Activated naive CD4-positive, alpha-beta T cell treated with anti-CD3 and anti-CD28 coated beads, Interleukin-2, amount 10 ng/mL, durations not matched to agents 7 days and 5 days (primary cell): ENCODE data around the gene UNC13A.

Experiments used
- CTCF ChIA-PET: fragments of 350-600 bp; sonication (Branson Sonifier 250); formaldehyde crosslinking; loops from one replicate; lab custom pipeline; 2021; ENCODE audit warnings: antibody characterized with exemption; lab: Charles Lee
- DNase-seq: peaks from one replicate; pipeline ENCODE4 v3.0.0-alpha.2; 2020
- H3K27ac Mint-ChIP-seq: one replicate; pipeline ENCODE4 v1.8.0; 2021; ENCODE audit warnings: mild to moderate bottlenecking, moderate library complexity, mixed read lengths
- H3K27me3 Mint-ChIP-seq: one replicate; pipeline ENCODE4 v1.8.0; 2021; ENCODE audit warnings: mild to moderate bottlenecking, mixed read lengths
- H3K36me3 Mint-ChIP-seq: one replicate; pipeline ENCODE4 v1.8.0; 2021; ENCODE audit warnings: mixed read lengths
- H3K4me1 Mint-ChIP-seq: one replicate; pipeline ENCODE4 v1.8.0; 2021; ENCODE audit warnings: mixed read lengths
- H3K4me3 Mint-ChIP-seq: one replicate; pipeline ENCODE4 v1.8.0; 2021; ENCODE audit warnings: mild to moderate bottlenecking, moderate library complexity, mixed read lengths
- H3K9me3 Mint-ChIP-seq: one replicate; pipeline ENCODE4 v1.8.0; 2021; ENCODE audit warnings: mixed read lengths

UNC13A gene

DNA sequence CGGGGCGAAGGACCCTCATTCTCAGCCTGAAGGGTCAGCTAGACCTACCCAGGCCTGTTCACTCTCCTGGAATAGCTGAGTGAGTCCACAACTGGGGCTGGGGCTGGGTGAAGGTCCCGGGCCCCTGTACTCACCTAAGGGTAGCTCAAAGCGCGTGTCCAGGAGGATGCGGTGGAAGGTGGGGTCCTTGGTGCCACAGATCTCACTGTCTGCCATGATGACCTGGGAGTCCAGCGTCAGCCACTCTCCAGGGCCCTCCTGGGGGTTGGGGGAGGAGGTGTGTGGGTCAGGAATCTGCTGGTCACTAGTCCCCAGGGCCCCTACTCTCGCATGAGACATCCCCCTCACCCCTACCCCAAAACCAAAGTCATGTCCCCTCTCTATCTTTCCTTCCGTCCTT is 18.7 kb downstream of the UNC13A start:
- CTCF ChIA-PET, result no interaction called here
- Mint-ChIP-seq H3K9me3 (peaks cover 14% of the 10 kb centered on the region), H3K27ac (no peak overlapping the region), H3K36me3 (no peaks in the 10 kb centered on the region), H3K4me3 (no peak overlapping the region), H3K4me1 (no peaks in the 10 kb centered on the region), H3K27me3 (peaks cover 18% of the 10 kb centered on the region)
- no peak for DNase-seq

DNA sequence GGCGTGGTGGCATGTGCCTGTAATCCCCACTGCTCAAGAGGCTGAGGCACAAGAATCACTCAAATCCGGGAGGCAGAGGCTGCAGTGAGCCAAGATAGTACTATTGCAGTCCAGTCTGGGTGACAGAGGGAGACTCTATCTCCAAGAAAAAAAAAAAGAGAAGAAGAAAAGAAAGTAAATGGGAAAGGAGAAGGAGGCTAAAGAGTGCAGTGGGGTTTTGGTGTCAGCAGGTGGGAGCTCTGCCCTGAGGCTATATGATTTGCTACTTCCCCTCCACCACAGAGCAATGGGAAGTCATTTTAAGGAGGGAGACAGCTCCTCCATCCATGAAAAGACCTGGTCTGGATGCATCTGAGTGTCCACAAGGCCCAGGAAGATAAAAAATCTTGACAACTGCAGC is 23.1 kb downstream of the UNC13A start:
- Mint-ChIP-seq H3K4me3 (no peak overlapping the region), H3K27ac (no peak overlapping the region), H3K4me1 (no peaks in the 10 kb centered on the region), H3K27me3 (peaks cover 19% of the 10 kb centered on the region), H3K36me3 (no peaks in the 10 kb centered on the region), H3K9me3 (peaks cover 21% of the 10 kb centered on the region)
- DNase-seq, result no peak
- CTCF ChIA-PET, result no interaction called here

- Mint-ChIP-seq H3K36me3 (no peaks in the 10 kb centered on the region), H3K4me1 (no peaks in the 10 kb centered on the region), H3K4me3 (no peak overlapping the region), H3K27ac (no peak overlapping the region), H3K27me3 (peaks cover 15% of the 10 kb centered on the region), H3K9me3 (peaks cover 11% of the 10 kb centered on the region)
- CTCF ChIA-PET, result no interaction called here
- DNase-seq, result no peak
Observed at GRCh38 chr19:17659996-17660395, 28.2 kb downstream of the UNC13A start.

DNA sequence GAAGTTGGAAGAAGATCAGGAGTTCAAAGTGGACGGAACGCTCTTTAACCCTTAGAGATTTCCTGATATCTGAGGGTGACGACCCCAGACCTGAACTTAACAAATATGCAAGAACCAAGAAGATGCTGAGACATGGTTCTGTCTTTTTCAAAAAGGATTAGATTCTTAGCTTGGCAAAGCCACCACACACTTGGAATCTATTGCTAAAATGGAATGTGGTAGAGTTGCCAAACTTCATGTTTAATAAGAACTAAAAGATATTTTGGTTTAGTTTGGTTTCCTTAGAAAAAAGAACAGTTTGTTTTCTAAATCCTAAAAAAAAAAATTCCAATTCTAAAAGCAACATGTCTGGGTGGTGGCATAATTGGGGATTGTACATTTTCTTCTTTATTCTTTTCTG is 29.5 kb downstream of the UNC13A start:
- H3K36me3 Mint-ChIP-seq, result no peaks in the 10 kb centered on the region
- H3K4me1 Mint-ChIP-seq, result no peaks in the 10 kb centered on the region
- CTCF ChIA-PET, result no interaction called here
- no peaks in the 10 kb centered on the region for H3K9me3 Mint-ChIP-seq
- no peak overlapping the region for H3K4me3 Mint-ChIP-seq
- H3K27ac Mint-ChIP-seq, result no peak overlapping the region
- DNase-seq, result no peak
- H3K27me3 Mint-ChIP-seq, result peaks cover 13% of the 10 kb centered on the region

GRCh38 chr19:17658240-17658639 is 29.9 kb downstream of the UNC13A start:
- no peak overlapping the region for H3K4me3 Mint-ChIP-seq
- no peak overlapping the region for H3K27ac Mint-ChIP-seq
- no peaks in the 10 kb centered on the region for H3K4me1 Mint-ChIP-seq
- no peak for DNase-seq
- H3K27me3 Mint-ChIP-seq, result peaks cover 13% of the 10 kb centered on the region
- CTCF ChIA-PET, result no interaction called here
- no peaks in the 10 kb centered on the region for H3K36me3 Mint-ChIP-seq
- H3K9me3 Mint-ChIP-seq, result no peaks in the 10 kb centered on the region

DNA sequence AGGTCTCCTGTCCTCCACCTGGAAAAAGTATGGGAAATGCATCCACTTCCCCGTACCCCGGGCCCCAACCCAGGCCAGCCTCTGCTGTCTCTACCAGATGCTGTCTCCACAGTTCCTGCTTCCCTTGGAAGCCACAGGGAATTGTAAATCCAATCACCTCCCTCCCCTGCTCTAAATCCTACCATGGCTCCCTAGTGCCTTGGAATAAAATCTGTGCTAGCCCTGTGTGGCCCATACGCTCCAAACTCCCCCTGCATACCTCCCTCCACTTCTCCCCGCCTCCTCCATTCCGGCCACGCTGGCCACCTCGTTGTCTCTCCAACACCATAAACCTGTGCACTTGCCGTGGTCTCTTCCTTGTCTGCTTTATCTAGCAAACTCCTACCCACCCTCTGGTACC is 31.2 kb downstream of the UNC13A start:
- Mint-ChIP-seq H3K27ac (no peak overlapping the region), H3K4me1 (no peaks in the 10 kb centered on the region), H3K4me3 (no peak overlapping the region), H3K27me3 (peaks cover 13% of the 10 kb centered on the region), H3K36me3 (no peaks in the 10 kb centered on the region), H3K9me3 (no peaks in the 10 kb centered on the region)
- CTCF ChIA-PET, result no interaction called here
- DNase-seq, result no peak

- no peak overlapping the region for H3K4me3 Mint-ChIP-seq
- H3K9me3 Mint-ChIP-seq, result no peaks in the 10 kb centered on the region
- no peak overlapping the region for H3K27ac Mint-ChIP-seq
- H3K36me3 Mint-ChIP-seq, result no peaks in the 10 kb centered on the region
- no peaks in the 10 kb centered on the region for H3K4me1 Mint-ChIP-seq
- CTCF ChIA-PET, result no interaction called here
- H3K27me3 Mint-ChIP-seq, result peaks cover 8% of the 10 kb centered on the region
- DNase-seq, result no peak
Observed at GRCh38 chr19:17655751-17656472, 32.2 kb downstream of the UNC13A start.

- H3K36me3 Mint-ChIP-seq, result no peaks in the 10 kb centered on the region
- H3K27me3 Mint-ChIP-seq, result peaks cover 8% of the 10 kb centered on the region
- H3K4me3 Mint-ChIP-seq, result no peak overlapping the region
- H3K4me1 Mint-ChIP-seq, result no peaks in the 10 kb centered on the region
- CTCF ChIA-PET, result interaction anchor here (0.6 kb wide), 1 partner anchor 57 kb away, joined by 4 read pairs; no protein-coding TSS in a partner anchor
- no peak for DNase-seq
- H3K27ac Mint-ChIP-seq, result no peak overlapping the region
- no peaks in the 10 kb centered on the region for H3K9me3 Mint-ChIP-seq
Observed at GRCh38 chr19:17654993-17655392, 33.2 kb downstream of the UNC13A start.

- Mint-ChIP-seq H3K27ac (no peak overlapping the region), H3K9me3 (no peaks in the 10 kb centered on the region), H3K36me3 (no peaks in the 10 kb centered on the region), H3K27me3 (peaks cover 4% of the 10 kb centered on the region), H3K4me1 (no peaks in the 10 kb centered on the region), H3K4me3 (no peak overlapping the region)
- CTCF ChIA-PET, result interaction anchor here (2.0 kb wide), 1 partner anchor 31 kb away, joined by 4 read pairs; no protein-coding TSS in a partner anchor
- no peak for DNase-seq
Observed at GRCh38 chr19:17652627-17653026, 35.5 kb downstream of the UNC13A start.

DNA sequence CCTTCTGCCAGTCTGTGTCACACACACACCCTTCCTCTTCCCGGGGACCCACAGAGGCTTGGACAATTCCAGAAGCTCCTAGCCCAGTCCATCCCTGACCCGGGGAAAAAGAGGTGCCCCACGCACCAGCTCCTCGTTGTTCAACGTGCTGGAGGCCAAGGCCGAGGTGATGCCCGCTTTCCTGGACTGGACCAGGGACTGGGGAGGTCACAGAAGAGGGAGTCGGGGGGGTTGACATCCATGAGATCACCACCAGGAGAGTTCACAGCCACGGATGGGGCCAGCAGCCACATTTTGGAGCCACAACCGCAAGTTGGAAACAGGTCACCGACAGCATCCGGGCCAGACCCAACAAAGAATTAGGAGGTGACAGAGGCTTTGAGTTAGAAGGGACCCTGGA is 39.4 kb downstream of the UNC13A start:
- Mint-ChIP-seq H3K27ac (no peak overlapping the region), H3K9me3 (no peaks in the 10 kb centered on the region), H3K4me1 (no peaks in the 10 kb centered on the region), H3K36me3 (no peaks in the 10 kb centered on the region), H3K4me3 (no peak overlapping the region), H3K27me3 (peaks cover 5% of the 10 kb centered on the region)
- CTCF ChIA-PET, result no interaction called here
- DNase-seq, result no peak

GRCh38 chr19:17648097-17648660 is 40.0 kb downstream of the UNC13A start:
- no peak overlapping the region for H3K27ac Mint-ChIP-seq
- no peak for DNase-seq

DNA sequence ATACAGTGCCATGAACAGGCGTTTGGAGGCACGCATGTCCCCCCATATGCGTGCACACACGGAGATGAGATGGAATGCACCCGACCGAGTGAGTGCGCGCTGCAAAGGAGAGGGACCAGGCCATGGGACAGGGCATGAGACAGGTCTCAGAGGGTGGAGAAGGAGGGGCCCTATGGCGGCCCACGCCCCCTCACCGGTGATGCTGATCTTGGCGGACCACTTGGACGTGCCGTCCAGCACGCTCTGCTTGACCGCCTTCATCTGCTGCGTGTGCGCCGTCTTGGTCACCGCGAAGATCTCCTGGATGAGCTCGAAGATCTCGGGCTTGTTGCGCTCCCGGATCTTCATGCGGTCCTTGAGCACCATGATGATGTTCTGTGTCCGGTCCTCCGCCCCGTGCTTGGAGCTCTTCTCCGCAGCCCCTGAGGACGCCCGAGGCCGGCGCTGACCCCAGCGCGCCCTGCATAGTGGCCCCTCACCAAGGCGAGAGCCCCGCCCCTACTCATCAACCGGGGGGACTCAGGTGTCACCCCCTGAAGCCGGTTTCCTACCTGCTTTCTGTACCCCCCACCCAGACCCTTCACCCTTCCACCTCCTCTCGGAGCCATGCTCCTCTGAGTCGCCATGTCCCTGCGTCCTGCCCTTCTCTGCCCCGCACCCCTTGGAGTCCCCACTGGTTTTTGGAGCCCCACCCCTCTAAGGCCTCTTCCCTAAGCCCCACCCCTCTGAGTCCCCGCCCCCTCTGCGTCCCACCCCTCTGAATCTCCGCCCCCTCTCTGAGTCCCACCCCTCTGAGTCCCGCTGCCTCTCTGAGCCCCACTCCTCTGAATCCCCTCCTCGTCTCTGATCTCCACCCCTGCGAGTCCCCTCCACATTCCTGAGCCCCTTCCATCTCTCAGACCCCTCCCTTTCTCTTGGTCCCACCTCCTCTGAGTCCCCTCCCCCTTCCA is 40.8 kb downstream of the UNC13A start:
- CTCF ChIA-PET, result no interaction called here
- Mint-ChIP-seq H3K4me1 (no peaks in the 10 kb centered on the region), H3K27ac (no peak overlapping the region), H3K27me3 (peaks cover 5% of the 10 kb centered on the region), H3K4me3 (no peak overlapping the region), H3K9me3 (no peaks in the 10 kb centered on the region), H3K36me3 (no peaks in the 10 kb centered on the region)
- no peak for DNase-seq

More at GRCh38 chr19:17648097-17648660, 40.0 kb downstream of the UNC13A start:
- Mint-ChIP-seq H3K36me3 (no peaks in the 10 kb centered on the region), H3K27me3 (peaks cover 5% of the 10 kb centered on the region), H3K4me1 (no peaks in the 10 kb centered on the region), H3K9me3 (no peaks in the 10 kb centered on the region), H3K4me3 (no peak overlapping the region)
- CTCF ChIA-PET, result no interaction called here

DNA sequence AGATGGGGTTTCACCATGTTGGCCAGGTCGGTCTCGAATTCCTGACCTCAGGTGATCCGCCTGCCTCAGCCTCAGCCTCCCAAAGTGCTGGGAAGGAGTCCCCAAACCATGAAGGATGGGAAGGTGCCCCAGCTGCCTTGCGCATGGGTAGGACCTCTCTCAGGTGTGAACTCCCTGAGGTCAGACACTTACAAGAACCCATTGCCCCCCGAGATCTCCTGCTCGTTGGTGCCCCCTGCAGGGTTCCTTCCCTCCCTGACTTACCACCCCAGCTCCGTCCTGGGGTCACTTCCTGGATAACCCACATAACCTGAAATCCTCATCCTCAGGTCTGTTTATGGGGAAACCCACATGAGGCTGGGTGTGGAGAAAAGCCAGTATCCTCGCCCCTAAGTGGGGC is 41.7 kb downstream of the UNC13A start:
- CTCF ChIA-PET, result no interaction called here
- no peak for DNase-seq
- H3K4me1 Mint-ChIP-seq, result no peaks in the 10 kb centered on the region
- peaks cover 5% of the 10 kb centered on the region for H3K27me3 Mint-ChIP-seq
- H3K27ac Mint-ChIP-seq, result no peak overlapping the region
- H3K9me3 Mint-ChIP-seq, result no peaks in the 10 kb centered on the region
- no peaks in the 10 kb centered on the region for H3K36me3 Mint-ChIP-seq
- no peak overlapping the region for H3K4me3 Mint-ChIP-seq

DNA sequence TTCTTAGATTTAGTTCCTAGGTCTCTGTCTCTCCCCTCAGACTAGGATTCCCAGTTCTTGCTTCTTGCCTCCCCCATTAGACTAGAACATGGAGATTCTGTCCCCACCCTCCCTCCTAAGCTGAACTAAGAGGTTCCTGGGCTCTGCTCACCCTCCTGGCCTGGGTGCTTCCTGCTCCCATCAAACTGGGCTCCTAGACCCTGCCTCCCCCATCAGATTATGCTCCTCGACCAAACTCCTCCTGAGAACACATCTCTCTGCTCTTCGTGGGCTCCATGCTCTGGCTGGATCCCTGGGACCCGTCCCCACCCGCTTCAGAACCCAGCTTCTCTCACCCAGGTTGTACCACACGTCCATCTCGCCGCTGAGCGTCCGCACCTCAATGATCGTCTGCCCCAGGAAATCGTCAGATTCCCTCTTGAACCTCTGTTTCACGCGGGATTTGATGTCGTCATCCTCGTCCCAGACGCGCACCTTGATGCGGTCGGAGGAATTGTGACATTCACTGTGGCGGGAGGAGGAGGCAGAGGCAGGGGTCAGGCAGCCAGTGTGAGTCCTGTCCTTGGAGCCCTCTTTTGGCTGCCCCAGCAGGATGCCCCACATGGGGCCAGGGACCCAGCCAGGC is 42.7 kb downstream of the UNC13A start:
- Mint-ChIP-seq H3K4me3 (no peak overlapping the region), H3K36me3 (no peaks in the 10 kb centered on the region), H3K27me3 (peaks cover 5% of the 10 kb centered on the region), H3K27ac (no peak overlapping the region), H3K9me3 (no peaks in the 10 kb centered on the region), H3K4me1 (no peaks in the 10 kb centered on the region)
- CTCF ChIA-PET, result interaction anchor here (0.5 kb wide), 1 partner anchor 303 kb away, joined by 3 read pairs; no protein-coding TSS in a partner anchor
- DNase-seq, result no peak
